HEK293T (cell line): ENCODE measurements around the gene SH3PXD2A.

Experiments
- HDGF ChIP-seq: fragments of 450-650 bp; IDR thresholded peaks from 2 replicates; pipeline ENCODE4 v1.6.1; 2017; ENCODE audit warnings: antibody characterized with exemption, borderline replicate concordance
- SUZ12 ChIP-seq: fragments of 450-650 bp; IDR thresholded peaks from 2 replicates; pipeline ENCODE4 v1.6.1; 2016; ENCODE audit warnings: mild to moderate bottlenecking

DNA sequence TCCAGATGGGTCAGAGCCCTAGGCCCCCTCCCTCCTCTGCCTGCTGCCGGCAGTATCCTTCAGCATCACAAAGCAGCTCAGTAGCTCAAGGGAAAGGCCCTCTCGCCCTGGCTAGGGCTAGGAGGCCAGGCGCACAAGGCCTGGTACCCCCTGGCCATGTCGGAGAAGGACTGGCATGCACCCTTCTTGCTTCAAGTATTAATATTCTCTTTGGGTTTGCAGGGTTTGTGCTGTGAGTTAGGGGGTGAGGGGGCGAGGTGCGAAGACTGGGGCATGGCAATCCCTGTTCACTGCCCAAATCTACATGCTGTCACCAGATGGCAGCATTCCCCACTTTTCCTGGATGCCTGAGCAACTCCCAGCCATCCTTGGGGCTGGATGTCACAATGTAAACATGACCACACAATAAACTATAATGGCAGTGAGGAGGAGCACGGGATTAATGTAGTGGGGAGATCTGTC lies 256.7 kb downstream of the SH3PXD2A start:
- TF ChIP-seq HDGF (no peak), SUZ12 (no peak)
